AG04450 (cell line): ENCODE data around the gene DNAJC15. TPM values are rescaled to one million over a fixed set of nuclear protein-coding genes. Genes with fewer than 3 reads are reported as not detected.

Experiments used
- CTCF ChIA-PET: fragments of 300-600, 350-600 bp; formaldehyde crosslinking; extraction: SDS; loops from one replicate; lab custom pipeline; 2022; ENCODE audit warnings: antibody characterized with exemption, inconsistent platforms; lab: Charles Lee
- POLR2A ChIA-PET: fragments of 350-600 bp; formaldehyde crosslinking; extraction: SDS; loops from one replicate; lab custom pipeline; 2021; ENCODE audit warnings: antibody characterized with exemption, inconsistent platforms; lab: Yijun Ruan, JAX
- DNase-seq: peaks from one replicate; pipeline ENCODE4 v3.0.0-alpha.2; 2011; ENCODE audit warnings: low read depth, low spot score
- H3K27ac ChIP-seq: one replicate; pipeline ENCODE4 v1.5.1; 2012; ENCODE audit warnings: low read depth, low read length, control low read depth
- H3K27me3 ChIP-seq: one replicate; pipeline ENCODE4 v1.6.0; 2012; ENCODE audit warnings: low read length; ENCODE audit not compliant: control insufficient read depth, insufficient read depth
- H3K4me3 ChIP-seq: 2 replicates; pipeline ENCODE4 v1.5.1; 2011; ENCODE audit warnings: mild to moderate bottlenecking, low read depth, low read length, control low read depth
- H3K9me3 ChIP-seq: 2 replicates; pipeline ENCODE4 v1.5.1; 2012; ENCODE audit warnings: low read length; ENCODE audit not compliant: control insufficient read depth, insufficient read depth
- polyA plus RNA-seq: library from polyadenylated mRNA; depleted of rRNA; stranded (reverse); fragments of >200 nt; gene quantifications from 2 replicates; pipeline ENCODE4 v1.2.3, GENCODE V29; 2011
- TF ChIP-seq, protein P1 (sequence below): IDR thresholded peaks from 2 replicates; pipeline ENCODE4 v1.5.1; 2011; ENCODE audit warnings: low read depth, low read length, control low read depth, inconsistent platforms

Gene DNAJC15
- polyA plus RNA-seq, 1 experiment: 48.6 TPM

DNA sequence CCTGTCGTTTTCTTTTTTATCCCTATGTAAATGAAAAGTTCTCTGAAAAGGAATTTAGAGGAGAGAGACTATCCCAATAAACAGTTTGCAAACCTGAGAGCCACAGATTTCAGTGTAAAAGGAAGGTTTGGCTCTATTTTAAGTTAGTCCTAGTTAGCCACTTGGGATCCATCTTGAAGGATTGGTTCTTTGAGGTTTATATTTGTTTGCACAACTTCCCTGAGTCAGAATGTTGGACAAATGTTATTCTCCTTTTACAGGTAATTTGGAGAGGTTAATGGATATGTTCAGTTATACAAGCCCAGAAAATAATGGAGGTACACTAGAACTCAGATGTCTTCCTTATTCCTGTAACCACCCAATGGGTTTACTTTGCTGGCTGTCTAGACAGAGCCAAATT lies 2.6 kb upstream of the DNAJC15 start:
- no peaks in the 10 kb centered on the region for H3K27me3 ChIP-seq
- ChIA-PET POLR2A (no interaction called here), CTCF (no interaction called here)
- H3K9me3 ChIP-seq: 0 out of 2 replicates have a peak, but pooled peaks cover 2% of the 10 kb centered on the region
- H3K4me3 ChIP-seq: no peak overlapping the region
- TF ChIP-seq, protein P1, sequence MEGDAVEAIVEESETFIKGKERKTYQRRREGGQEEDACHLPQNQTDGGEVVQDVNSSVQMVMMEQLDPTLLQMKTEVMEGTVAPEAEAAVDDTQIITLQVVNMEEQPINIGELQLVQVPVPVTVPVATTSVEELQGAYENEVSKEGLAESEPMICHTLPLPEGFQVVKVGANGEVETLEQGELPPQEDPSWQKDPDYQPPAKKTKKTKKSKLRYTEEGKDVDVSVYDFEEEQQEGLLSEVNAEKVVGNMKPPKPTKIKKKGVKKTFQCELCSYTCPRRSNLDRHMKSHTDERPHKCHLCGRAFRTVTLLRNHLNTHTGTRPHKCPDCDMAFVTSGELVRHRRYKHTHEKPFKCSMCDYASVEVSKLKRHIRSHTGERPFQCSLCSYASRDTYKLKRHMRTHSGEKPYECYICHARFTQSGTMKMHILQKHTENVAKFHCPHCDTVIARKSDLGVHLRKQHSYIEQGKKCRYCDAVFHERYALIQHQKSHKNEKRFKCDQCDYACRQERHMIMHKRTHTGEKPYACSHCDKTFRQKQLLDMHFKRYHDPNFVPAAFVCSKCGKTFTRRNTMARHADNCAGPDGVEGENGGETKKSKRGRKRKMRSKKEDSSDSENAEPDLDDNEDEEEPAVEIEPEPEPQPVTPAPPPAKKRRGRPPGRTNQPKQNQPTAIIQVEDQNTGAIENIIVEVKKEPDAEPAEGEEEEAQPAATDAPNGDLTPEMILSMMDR: no peak
- DNase-seq: no peak
- H3K27ac ChIP-seq: no peak overlapping the region

DNA sequence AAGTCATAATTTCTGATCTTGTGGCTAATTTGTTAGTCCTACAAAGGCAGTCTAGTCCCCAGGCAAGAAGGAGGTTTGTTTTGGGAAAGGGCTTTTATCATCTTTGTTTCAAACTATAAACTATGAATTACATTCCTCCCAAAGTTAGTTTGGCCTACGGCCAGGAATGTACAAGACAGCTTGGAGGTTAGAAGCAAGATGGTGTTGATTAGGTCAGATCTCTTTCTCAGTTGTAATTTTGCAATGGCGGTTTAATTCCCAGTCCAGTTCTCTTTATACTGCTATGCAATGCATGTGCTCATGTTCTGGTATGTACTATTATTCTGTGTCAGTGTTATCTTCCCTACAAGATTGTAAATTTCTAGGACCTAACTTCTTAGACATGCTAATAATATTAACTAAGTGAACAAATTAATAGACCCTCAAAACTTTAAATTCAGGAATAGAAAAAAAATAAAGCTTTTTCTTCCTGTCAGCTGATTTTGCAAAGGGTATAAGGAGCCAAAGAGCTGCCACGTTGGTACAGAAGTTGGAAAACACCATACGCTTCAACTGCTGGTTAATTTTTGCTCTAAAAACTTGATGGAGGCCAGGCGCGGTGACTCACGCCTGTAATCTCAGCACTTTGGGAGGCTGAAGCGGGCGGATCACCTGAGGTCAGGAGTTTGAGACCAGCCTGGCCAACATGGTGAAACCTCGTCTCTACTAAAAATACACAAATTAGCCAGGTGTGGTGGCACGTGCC lies 1.3 kb upstream of the DNAJC15 start:
- Histone ChIP-seq H3K27ac (no peak overlapping the region), H3K4me3 (no peak overlapping the region), H3K27me3 (no peaks in the 10 kb centered on the region), H3K9me3 (0 out of 2 replicates have a peak, but pooled peaks cover 2% of the 10 kb centered on the region)
- TF ChIP-seq, protein P1: no peak
- ChIA-PET CTCF (no interaction called here), POLR2A (interaction anchor here (0.9 to 1.1 kb wide), 2 partner anchors 17 to 33 kb away, joined by 3 to 6 read pairs; no protein-coding TSS in a partner anchor)
- DNase-seq: no peak

DNA sequence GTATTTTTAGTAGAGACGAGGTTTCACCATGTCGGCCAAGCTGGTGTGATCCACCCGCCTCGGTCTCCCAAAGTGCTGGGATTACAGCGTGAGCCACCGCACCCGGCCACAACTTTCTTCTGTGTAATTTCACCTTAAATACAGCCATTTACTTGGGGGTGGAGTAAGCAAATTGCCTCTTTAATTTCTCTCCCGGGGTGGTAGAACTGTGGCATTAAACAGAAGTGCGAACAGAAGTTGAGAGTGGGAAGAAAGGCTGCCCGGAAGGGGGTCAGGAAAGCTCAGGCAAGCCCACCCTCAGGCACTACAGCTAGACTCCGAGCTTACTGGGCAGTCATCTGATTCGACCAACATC lies 475 bp upstream of the DNAJC15 start:
- DNase-seq: no peak
- Histone ChIP-seq H3K9me3 (0 out of 2 replicates have a peak, but pooled peaks cover 2% of the 10 kb centered on the region), H3K27me3 (no peaks in the 10 kb centered on the region), H3K27ac (peak overlapping the region; percentile 91), H3K4me3 (peak overlapping the region; percentile 77)
- ChIA-PET POLR2A (interaction anchor here (0.7 to 0.9 kb wide), 3 partner anchors 8 to 42 kb away, joined by 3 to 6 read pairs (median 4); no protein-coding TSS in a partner anchor), CTCF (interaction anchor here (2.4 kb wide), 1 partner anchor 53 kb away, joined by 11 read pairs; no protein-coding TSS in a partner anchor)
- TF ChIP-seq, protein P1: no peak

DNA sequence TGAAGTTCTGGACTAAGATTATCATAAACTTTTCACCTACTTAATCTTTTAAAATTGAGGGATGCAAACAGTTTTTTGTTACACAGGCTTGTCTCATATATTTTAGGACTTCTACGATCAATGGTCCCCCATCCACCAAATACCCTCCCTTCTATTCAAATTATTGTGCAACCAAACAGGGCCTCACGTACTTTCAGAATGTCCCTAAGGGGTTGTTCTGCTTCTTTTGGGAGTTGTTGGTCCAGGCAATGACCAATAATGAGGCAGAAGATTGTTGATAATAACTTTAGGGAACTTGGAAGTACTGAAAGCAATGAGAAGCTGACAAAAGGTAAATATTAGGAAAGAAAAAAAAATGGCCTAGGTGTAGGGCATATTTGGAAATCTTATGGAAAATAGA lies 2.9 kb downstream of the DNAJC15 start:
- TF ChIP-seq, protein P1: no peak
- ChIA-PET POLR2A (no interaction called here), CTCF (interaction anchor here (0.9 to 1.2 kb wide), 2 partner anchors 57 to 431 kb away, joined by 3 read pairs; no protein-coding TSS in a partner anchor)
- Histone ChIP-seq H3K27ac (no peak overlapping the region), H3K4me3 (no peak overlapping the region), H3K27me3 (no peaks in the 10 kb centered on the region), H3K9me3 (0 out of 2 replicates have a peak, but pooled peaks cover 2% of the 10 kb centered on the region)
- DNase-seq: no peak

DNA sequence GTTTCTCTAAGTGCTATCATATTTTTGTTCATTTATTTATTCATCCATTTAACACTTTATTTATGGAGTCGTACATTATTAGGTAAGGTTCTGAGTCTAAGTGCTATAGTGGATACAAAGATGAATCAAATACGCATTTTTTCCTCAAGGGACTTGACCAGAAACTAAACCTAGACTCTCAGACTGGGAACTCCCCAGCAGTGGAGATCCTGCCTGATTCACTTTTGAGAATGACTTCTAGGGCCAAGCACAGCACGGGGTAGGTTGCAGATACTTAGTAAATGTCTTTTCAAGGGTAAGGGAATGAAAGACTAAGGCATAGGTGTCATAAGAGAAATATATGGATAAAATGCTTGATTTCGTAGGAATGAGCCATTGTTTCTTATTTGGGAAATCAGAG lies 7.2 kb downstream of the DNAJC15 start:
- TF ChIP-seq, protein P1: no peak
- CTCF ChIA-PET: no interaction called here
- H3K27ac ChIP-seq: no peak overlapping the region
- H3K27me3 ChIP-seq: no peaks in the 10 kb centered on the region
- H3K9me3 ChIP-seq: no peaks in the 10 kb centered on the region
- POLR2A ChIA-PET: no interaction called here
- DNase-seq: no peak
- H3K4me3 ChIP-seq: no peak overlapping the region
